KBM-7 (cell line): ENCODE results near the gene DPEP2NB.
"Not testable (repeated sequence)": the region's sequence is repeated elsewhere in the genome, so short reads cannot be mapped to it uniquely, and the experiment has no call there.

Source experiments
- DNase-seq: peaks from one replicate; pipeline ENCODE4 v3.0.0-alpha.2; 2015
- in situ Hi-C: fragments of 300-500 bp; cut with MboI; formaldehyde crosslinking; loops from 2 replicates; pipeline ENCODE4 v1.14.3; 2020; ENCODE audit warnings: low sequenced_read_pairs, low pct_unique_long_range_greater_than_20kb, mixed read lengths

The DPEP2NB gene

GRCh38 chr16:68015681-68016080, at the start of gene DPEP2NB:
Gene DPEP2NB, minus strand, starts transcription at chr16:68015911. Its CDS starts 141 bp downstream, at chr16:68015770.
- no peak for DNase-seq
- in situ Hi-C loops = no loop called here

- peak; percentile 71 for DNase-seq
- in situ Hi-C loops = no loop called here
Measured at GRCh38 chr16:68064791-68065365, 49.2 kb upstream of the DPEP2NB start.

- in situ Hi-C loops = no loop called here
Measured at GRCh38 chr16:68062910-68063393, 47.2 kb upstream of the DPEP2NB start.

GRCh38 chr16:68061396-68061795, 45.7 kb upstream of the DPEP2NB start:
- in situ Hi-C loops = no loop called here
- DNase-seq = no peak

More at GRCh38 chr16:68062910-68063393, 47.2 kb upstream of the DPEP2NB start:
- DNase-seq = no peak

GRCh38 chr16:68059804-68060203, 44.1 kb upstream of the DPEP2NB start:
- in situ Hi-C loops = no loop called here
- no peak for DNase-seq

- no peak for DNase-seq
- in situ Hi-C loops = no loop called here
Measured at GRCh38 chr16:68055395-68055794, 39.7 kb upstream of the DPEP2NB start.

GRCh38 chr16:68049449-68049848, 33.7 kb upstream of the DPEP2NB start:
- in situ Hi-C loops = no loop called here
- no peak for DNase-seq

- DNase-seq = no peak
- in situ Hi-C loops = no loop called here
Measured at GRCh38 chr16:68047987-68048386, 32.3 kb upstream of the DPEP2NB start.

- in situ Hi-C loops = no loop called here
- no peak for DNase-seq
Measured at GRCh38 chr16:68046106-68046505, 30.4 kb upstream of the DPEP2NB start.

- in situ Hi-C loops = no loop called here
- DNase-seq = no peak
Measured at GRCh38 chr16:68041783-68042182, 26.1 kb upstream of the DPEP2NB start.

GRCh38 chr16:68040506-68041288, 25.0 kb upstream of the DPEP2NB start:
- DNase-seq = peak; percentile 85
- in situ Hi-C loops = no loop called here

GRCh38 chr16:68037841-68038597, 22.3 kb upstream of the DPEP2NB start:
- in situ Hi-C loops = no loop called here
- DNase-seq = peak; percentile 38

- no peak for DNase-seq
- in situ Hi-C loops = no loop called here
Measured at GRCh38 chr16:68035227-68035626, 19.5 kb upstream of the DPEP2NB start.

- DNase-seq = no peak
- in situ Hi-C loops = no loop called here
Measured at GRCh38 chr16:68033101-68033500, 17.4 kb upstream of the DPEP2NB start.

- in situ Hi-C loops = no loop called here
- no peak for DNase-seq
Measured at GRCh38 chr16:68031951-68032350, 16.2 kb upstream of the DPEP2NB start.

- in situ Hi-C loops = not testable (repeated sequence)
Measured at GRCh38 chr16:68030108-68030507, 14.4 kb upstream of the DPEP2NB start.

GRCh38 chr16:68028996-68029395, 13.3 kb upstream of the DPEP2NB start:
- in situ Hi-C loops = no loop called here
- no peak for DNase-seq

More at GRCh38 chr16:68030108-68030507, 14.4 kb upstream of the DPEP2NB start:
- not testable (repeated sequence) for DNase-seq

- in situ Hi-C loops = no loop called here
- peak; percentile 95 for DNase-seq
Measured at GRCh38 chr16:68022728-68023537, 7.2 kb upstream of the DPEP2NB start, which contains the start of the genes DDX28 and DUS2. Gene DDX28, minus strand, starts transcription at chr16:68023232. Its CDS starts 30 bp downstream, at chr16:68023202. Gene DUS2, plus strand, starts transcription at chr16:68023284. Its CDS starts 14,740 bp downstream, at chr16:68038024.

- in situ Hi-C loops = no loop called here
- DNase-seq = no peak
Measured at GRCh38 chr16:68022278-68022727, 6.6 kb upstream of the DPEP2NB start.
